SJCRH30 (cell line): ENCODE results near the gene MRGPRD. TPM values are rescaled to one million over a fixed set of nuclear protein-coding genes. Genes with fewer than 3 reads are reported as not detected.

Experiments
- DNase-seq, 2 experiments: peaks; one replicate each; pipeline ENCODE4 v3.0.0-alpha.2; 2015 to 2020
- H3K27ac ChIP-seq: fragments of 250-450 bp; sonication (Bioruptor Pico); 2 replicates; pipeline ENCODE4 v1.5.1; 2020; ENCODE audit warnings: mild to moderate bottlenecking, moderate library complexity
- H3K27me3 ChIP-seq: fragments of 250-450 bp; sonication (Bioruptor Pico); 2 replicates; pipeline ENCODE4 v1.5.1; 2020; ENCODE audit warnings: mild to moderate bottlenecking, moderate library complexity
- H3K36me3 ChIP-seq: fragments of 250-450 bp; sonication (Bioruptor Pico); 2 replicates; pipeline ENCODE4 v1.5.1; 2020; ENCODE audit warnings: mild to moderate bottlenecking, moderate library complexity
- H3K4me1 ChIP-seq: fragments of 250-450 bp; sonication (Bioruptor Pico); 2 replicates; pipeline ENCODE4 v1.5.1; 2020; ENCODE audit warnings: mild to moderate bottlenecking, moderate library complexity
- H3K4me3 ChIP-seq: fragments of 250-450 bp; sonication (Bioruptor Pico); 2 replicates; pipeline ENCODE4 v1.5.1; 2020; ENCODE audit warnings: mild to moderate bottlenecking, moderate library complexity
- H3K9me3 ChIP-seq: fragments of 250-450 bp; sonication (Bioruptor Pico); replicated peaks from 2 replicates; pipeline ENCODE4 v1.5.1; 2020; ENCODE audit warnings: mild to moderate bottlenecking, moderate library complexity
- total RNA-seq: library from RNA; depleted of rRNA; stranded (reverse); fragments of >200 nt; shearing (Covaris generic); gene quantifications from 2 replicates; pipeline ENCODE4 v1.2.3, GENCODE V29; 2014; rRNA removed

MRGPRD gene
- total RNA-seq, 1 experiment from 2014 or later = not detected

GRCh38 chr11:68932933-68933577 lies 47.7 kb downstream of the MRGPRD start:
- peaks cover 14% of the 10 kb centered on the region for H3K36me3 ChIP-seq

GRCh38 chr11:68932358-68932757 lies 48.4 kb downstream of the MRGPRD start:
- H3K4me1 ChIP-seq = peaks cover 5% of the 10 kb centered on the region; the same call in 1 of the 2 replicates
- H3K27me3 ChIP-seq = no peaks in the 10 kb centered on the region
- H3K4me3 ChIP-seq = no peak overlapping the region
- no peaks in the 10 kb centered on the region for H3K9me3 ChIP-seq
- H3K27ac ChIP-seq = no peak overlapping the region
- no peak for DNase-seq
- peaks cover 12% of the 10 kb centered on the region; the same call in 1 of the 2 replicates for H3K36me3 ChIP-seq

More at GRCh38 chr11:68932933-68933577, 47.7 kb downstream of the MRGPRD start:
- H3K27me3 ChIP-seq = no peaks in the 10 kb centered on the region
- H3K4me1 ChIP-seq = 0 out of 2 replicates have a peak, but pooled peaks cover 2% of the 10 kb centered on the region
- H3K4me3 ChIP-seq = no peak overlapping the region
- H3K27ac ChIP-seq = no peak overlapping the region
- DNase-seq = no peak
- no peaks in the 10 kb centered on the region for H3K9me3 ChIP-seq

- Histone ChIP-seq H3K4me1 (peaks cover 5% of the 10 kb centered on the region; the same call in 1 of the 2 replicates), H3K9me3 (no peaks in the 10 kb centered on the region), H3K27ac (no peak overlapping the region), H3K27me3 (no peaks in the 10 kb centered on the region), H3K4me3 (no peak overlapping the region), H3K36me3 (peaks cover 12% of the 10 kb centered on the region)
- DNase-seq = no peak
Measured at GRCh38 chr11:68931911-68932310, 48.9 kb downstream of the MRGPRD start.

- H3K36me3 ChIP-seq = peaks cover 16% of the 10 kb centered on the region
- no peaks in the 10 kb centered on the region for H3K9me3 ChIP-seq
- no peaks in the 10 kb centered on the region for H3K27me3 ChIP-seq
- H3K4me1 ChIP-seq = peaks cover 5% of the 10 kb centered on the region; the same call in 1 of the 2 replicates
- no peak overlapping the region for H3K27ac ChIP-seq
- DNase-seq = no peak
- H3K4me3 ChIP-seq = no peak overlapping the region
Measured at GRCh38 chr11:68930991-68931855, 49.6 kb downstream of the MRGPRD start.

Other genes starting within 250 kb of the MRGPRD start
- gene TESMIN, start 229.5 kb downstream of the MRGPRD start, total RNA-seq = not detected in 2 replicates
- 0.02 and 0.51 TPM in 2 replicates for gene CPT1A, start 139.1 kb downstream of the MRGPRD start, total RNA-seq
- 37.6 and 39.0 TPM in 2 replicates for gene MRPL21, start 77.2 kb downstream of the MRGPRD start, total RNA-seq
- 8.7 and 11.1 TPM in 2 replicates for gene IGHMBP2, start 77.1 kb downstream of the MRGPRD start, total RNA-seq
- 0.35 and 0.51 TPM in 2 replicates for gene MRGPRF, start 32.3 kb upstream of the MRGPRD start, total RNA-seq
- gene TPCN2, start 67.9 kb upstream of the MRGPRD start, total RNA-seq = 3.9 and 5.5 TPM in 2 replicates
- 0.30 and 0.40 TPM in 2 replicates for gene SMIM38, start 174.9 kb upstream of the MRGPRD start, total RNA-seq